ENCODE results near the gene STAMBPL1.
A peak's percentile ranks its signal among the peaks of the same experiment; 100 is the strongest.
"Not testable (repeated sequence)": the region's sequence is repeated elsewhere in the genome, so short reads cannot be mapped to it uniquely, and the experiment has no call there.

STAMBPL1 gene

GRCh38 chr10:88853155-88853881 is 26.7 kb upstream of the STAMBPL1 start:
- DNase-seq (ENCODE audit: extremely low spot score, insufficient read length, low read depth) = no peak
- FAIRE-seq = no peak

DNA sequence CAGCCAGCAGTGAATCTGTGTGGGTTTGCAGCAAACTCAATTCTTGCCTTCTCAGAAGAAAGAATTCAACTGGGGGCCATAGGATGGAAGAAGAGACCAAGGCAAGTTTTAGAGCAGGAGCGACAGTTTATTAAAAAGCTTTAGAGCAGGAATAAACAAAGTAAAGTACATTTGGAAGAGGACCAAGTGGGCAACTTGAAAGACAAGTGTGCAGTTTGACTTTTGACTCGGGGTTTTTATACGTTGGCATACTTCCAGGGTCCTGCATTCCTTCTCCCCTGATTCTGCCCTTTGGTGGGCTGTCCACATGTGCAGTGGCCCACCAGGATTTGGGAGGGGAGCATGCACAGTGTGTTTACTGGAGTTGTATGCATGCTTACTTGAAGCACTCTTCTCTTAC is 25.4 kb upstream of the STAMBPL1 start:
- no peak for DNase-seq (ENCODE audit: extremely low spot score, insufficient read length, low read depth)
- FAIRE-seq = no peak

GRCh38 chr10:88857831-88858230 is 22.2 kb upstream of the STAMBPL1 start:
- no peak for FAIRE-seq

GRCh38 chr10:88858491-88858890 is 21.6 kb upstream of the STAMBPL1 start:
- no peak for DNase-seq (ENCODE audit: extremely low spot score, insufficient read length, low read depth)
- FAIRE-seq = no peak

More at GRCh38 chr10:88857831-88858230, 22.2 kb upstream of the STAMBPL1 start:
- no peak for DNase-seq (ENCODE audit: extremely low spot score, insufficient read length, low read depth)

DNA sequence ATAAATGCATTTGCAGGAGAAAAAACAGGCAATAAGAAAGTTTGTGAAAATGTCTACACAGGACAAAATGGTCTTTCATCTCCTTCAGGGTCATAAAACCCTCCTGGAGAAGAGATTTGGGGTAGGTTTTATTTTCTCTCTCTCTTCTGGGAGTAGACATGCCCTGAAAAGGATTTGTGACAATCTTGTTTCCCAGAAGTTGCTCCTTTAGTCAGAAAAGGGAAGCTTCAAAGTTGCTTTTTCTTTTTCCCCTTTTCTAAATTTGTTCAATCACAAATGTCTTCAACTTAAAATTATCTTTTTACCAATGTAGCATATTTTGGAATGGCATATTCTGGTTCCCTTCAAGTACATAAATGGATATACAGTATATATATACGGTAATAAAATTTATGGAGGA is 19.0 kb upstream of the STAMBPL1 start:
- FAIRE-seq = no peak
- DNase-seq (ENCODE audit: extremely low spot score, insufficient read length, low read depth) = no peak

DNA sequence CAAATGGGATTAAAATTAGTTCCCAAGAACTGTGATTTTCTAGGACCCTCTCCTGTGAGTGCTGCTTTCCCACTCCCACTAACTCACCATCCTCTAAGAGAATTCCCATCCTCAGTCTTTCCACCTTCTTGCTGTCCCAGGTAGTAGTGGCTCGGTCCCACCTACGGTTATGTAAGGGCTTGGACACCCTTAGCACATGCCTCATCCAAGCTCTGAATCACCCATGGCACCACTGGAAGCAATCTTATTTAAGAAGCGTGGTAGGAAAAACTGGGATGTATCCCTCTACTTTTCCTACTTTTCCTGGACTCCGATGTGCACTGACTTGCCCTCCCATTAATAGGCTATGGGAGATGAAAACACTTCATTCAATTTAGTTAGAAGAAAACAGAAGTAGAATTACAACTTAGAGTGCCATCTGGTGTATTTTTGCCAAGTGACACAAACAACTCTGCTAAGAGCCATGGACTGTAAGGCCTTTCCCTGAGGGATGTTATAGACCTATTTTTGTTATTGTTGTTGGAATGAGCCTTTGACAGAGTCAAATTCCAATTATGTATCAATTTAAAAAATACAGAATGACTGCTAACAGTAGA is 14.7 kb upstream of the STAMBPL1 start:
- FAIRE-seq (peak; percentile 59), DNase-seq (ENCODE audit: extremely low spot score, insufficient read length, low read depth) (no peak)

DNA sequence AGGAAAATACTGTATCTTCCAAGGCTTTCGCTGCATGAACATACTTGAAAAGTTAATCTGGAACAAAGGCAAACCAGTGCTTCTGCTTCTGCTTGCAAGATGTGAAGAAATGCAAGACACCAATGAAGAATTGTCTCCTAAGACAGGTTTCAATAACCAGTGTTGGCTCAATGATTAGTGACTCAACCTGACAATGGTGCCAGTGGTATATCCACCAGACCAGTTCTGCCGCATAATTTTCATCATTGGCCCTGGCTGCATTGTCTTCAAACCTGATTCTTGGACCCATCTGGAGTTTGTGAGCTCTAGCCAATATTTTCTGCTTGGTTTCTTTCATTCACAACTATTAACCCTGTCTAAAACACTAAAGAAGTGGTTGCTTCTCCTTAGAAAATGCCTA is 13.6 kb upstream of the STAMBPL1 start:
- no peak for DNase-seq (ENCODE audit: extremely low spot score, insufficient read length, low read depth)
- no peak for FAIRE-seq

GRCh38 chr10:88870089-88870488 is 10.0 kb upstream of the STAMBPL1 start:
- no peak for DNase-seq (ENCODE audit: extremely low spot score, insufficient read length, low read depth)

GRCh38 chr10:88873757-88874156 is 6.3 kb upstream of the STAMBPL1 start:
- DNase-seq (ENCODE audit: extremely low spot score, insufficient read length, low read depth) (no peak), FAIRE-seq (no peak)

More at GRCh38 chr10:88870089-88870488, 10.0 kb upstream of the STAMBPL1 start:
- FAIRE-seq = peak; percentile 66

GRCh38 chr10:88874281-88874680 is 5.8 kb upstream of the STAMBPL1 start:
- FAIRE-seq = no peak
- no peak for DNase-seq (ENCODE audit: extremely low spot score, insufficient read length, low read depth)

- DNase-seq (ENCODE audit: extremely low spot score, insufficient read length, low read depth) (no peak), FAIRE-seq (peak; percentile 5)
Observed at GRCh38 chr10:88875081-88875480, 5.0 kb upstream of the STAMBPL1 start.

GRCh38 chr10:88877298-88877697 is 2.7 kb upstream of the STAMBPL1 start:
- FAIRE-seq (no peak), DNase-seq (ENCODE audit: extremely low spot score, insufficient read length, low read depth) (no peak)

DNA sequence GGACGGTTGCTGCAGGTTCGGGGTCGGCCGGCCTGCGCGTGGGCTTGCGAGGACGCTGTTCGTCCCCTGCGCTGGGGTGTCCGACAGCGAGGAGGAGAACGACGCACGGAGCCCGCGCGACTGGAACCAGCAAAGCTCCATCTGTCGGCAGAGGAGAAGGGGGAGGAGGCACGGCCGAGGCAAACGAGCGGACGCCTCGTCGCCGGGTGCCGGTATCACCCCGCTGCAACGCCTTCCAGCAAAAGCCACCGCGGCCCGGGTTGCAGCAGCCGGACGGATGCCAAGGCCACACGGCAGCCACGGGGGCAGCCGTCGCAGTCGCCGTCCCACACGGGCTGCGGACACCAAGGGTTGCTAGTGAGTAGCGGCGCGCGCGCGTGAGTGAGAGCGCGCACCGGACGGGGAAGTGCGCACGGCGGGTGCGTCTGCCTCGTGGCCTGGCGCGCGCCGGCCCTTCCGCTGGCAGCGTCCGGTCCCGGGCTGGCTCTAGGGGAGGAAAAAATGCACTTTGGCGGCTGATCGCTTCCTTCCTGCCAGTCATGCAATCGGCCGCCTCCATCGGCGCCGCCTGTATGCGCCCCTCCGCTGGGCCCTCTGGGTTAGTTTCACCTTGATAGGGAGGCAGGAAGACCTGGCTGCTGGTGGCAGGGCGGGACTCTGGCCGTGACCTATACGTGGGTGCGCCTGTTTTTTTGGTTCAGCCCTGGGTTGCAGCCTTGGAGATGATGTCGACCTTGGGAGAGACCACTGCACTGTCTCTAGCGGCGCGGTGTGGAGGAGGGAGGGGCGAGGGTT is 434 bp downstream of the STAMBPL1 start:
- FAIRE-seq = peak; percentile 93

DNA sequence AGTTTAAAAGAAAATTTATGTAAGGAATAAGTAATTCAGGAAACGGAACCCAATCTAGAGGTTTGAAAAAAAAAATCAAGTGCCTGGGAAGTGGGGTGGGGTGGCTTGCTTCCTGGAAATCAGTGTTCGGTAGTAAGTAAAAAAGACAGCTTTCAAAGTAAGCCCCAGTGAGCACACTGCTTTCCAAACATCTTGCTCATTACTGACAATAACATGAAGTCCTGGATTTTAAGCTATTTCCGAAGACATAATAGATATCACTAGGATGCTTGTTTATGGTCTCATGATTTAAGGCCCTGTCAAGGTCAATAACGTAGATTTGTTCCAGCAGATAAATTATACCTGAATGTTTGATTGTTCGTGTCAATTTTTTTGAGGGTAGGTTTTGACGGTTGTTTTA is 1.3 kb downstream of the STAMBPL1 start:
- FAIRE-seq (peak; percentile 72), DNase-seq (ENCODE audit: extremely low spot score, insufficient read length, low read depth) (no peak)

More for the DNA sequence above, 434 bp downstream of the STAMBPL1 start:
- peak; percentile 44 for DNase-seq (ENCODE audit: extremely low spot score, insufficient read length, low read depth)

DNA sequence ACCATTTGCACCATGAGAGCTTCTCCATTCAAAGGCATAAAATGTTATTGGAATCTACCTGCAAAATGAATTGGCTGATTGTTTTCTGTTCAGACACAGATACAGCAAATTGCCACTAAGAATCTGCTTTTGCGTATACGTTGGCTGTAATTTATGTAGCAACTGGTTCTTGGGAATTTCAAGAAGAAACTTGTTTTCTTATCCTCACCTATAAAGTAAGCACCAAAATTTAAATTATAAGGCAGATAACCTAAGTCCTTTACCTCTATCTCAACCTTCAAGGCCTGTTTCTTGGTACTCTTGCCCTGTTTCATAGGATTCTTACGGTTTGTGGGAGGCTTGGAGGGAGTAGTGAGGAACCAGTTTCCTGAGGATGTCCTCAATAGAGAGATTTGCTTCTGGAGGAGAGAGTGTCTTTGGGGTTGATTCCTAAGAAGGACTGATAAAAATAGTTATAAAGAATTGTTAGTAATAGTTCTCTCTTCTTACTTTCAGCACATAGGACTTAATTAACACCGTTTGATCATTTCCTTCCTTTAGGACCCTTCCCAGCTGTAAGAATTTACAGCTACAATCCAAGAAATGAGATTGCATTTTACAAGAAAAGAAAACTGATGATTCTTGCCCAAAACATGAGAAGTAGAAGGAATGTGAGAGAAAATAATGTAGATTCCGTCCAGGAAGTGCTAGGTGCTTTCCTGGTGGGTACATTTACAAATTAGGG is 2.0 kb downstream of the STAMBPL1 start:
- DNase-seq (ENCODE audit: extremely low spot score, insufficient read length, low read depth) (no peak), FAIRE-seq (no peak)

DNA sequence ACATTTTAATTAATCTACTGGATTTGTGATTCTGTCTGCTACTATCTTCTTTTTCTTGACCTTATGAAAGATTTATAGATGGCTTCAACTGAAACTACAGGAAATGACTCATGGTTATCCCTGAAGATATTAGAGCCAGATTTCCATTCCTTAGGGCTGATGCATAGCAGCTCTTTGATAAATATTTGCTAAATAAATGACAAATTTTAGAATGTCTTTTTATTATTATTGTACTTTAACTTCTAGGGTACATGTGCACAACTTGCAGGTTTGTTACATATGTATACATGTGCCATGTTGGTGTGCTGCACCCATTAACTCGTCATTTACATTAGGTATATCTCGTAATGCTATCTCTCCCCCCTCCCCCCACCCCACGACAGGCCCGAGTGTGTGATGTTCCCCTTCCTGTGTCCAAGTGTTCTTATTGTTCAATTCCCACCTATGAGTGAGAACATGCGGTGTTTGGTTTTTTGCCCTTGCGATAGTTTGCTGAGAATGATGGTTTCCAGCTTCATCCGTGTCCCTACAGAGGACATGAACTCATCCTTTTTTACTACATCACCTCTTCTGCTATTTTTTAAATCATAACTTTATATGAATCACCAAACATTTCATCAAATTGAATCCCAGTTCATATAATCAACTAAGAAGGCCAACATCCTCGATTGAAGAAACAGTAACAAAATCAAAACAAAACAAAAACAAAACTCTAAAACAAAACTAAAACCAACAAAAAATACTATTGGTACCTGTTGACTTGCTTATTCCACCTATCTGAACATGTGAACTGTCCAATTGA is 2.8 kb downstream of the STAMBPL1 start:
- not testable (repeated sequence) for DNase-seq (ENCODE audit: extremely low spot score, insufficient read length, low read depth)
- peak; percentile 81 for FAIRE-seq

DNA sequence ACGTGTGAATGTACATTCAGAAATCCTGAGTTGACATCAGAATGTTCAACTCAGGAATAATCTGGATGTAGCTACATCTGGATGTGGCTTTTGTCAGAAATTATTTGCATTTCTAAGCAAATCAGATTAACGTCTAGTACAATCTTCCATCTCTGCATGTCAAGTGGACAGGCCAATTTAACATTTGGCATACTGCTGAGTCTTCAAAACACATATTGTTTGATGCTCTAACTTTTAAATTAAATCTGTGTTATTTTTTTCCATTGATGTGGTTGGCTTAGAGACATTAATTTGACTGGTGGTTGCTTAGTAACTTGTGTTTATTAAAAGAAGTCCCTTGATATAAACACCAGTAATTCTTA is 3.4 kb downstream of the STAMBPL1 start:
- FAIRE-seq (no peak), DNase-seq (ENCODE audit: extremely low spot score, insufficient read length, low read depth) (no peak)

DNA sequence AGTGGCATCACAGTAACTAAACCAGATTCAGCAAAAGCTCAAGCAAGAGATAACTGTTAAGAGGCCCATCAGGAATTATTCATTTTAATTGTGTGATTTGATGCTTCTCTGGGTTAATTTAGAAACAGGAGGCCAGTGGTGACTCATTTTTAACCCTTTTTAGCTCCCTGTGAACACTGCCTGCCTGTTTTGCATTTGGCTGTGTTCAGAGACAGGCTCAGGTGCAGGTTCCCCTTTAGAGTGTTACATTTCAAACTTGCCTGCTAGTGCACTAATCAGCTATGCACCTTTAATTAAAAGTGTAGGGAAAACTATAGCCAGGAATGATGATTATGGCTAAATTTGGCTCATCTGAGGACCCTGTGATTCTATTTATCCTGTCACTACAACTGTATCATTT is 6.5 kb downstream of the STAMBPL1 start:
- DNase-seq (ENCODE audit: extremely low spot score, insufficient read length, low read depth) (peak; percentile 14), FAIRE-seq (peak; percentile 92)

DNA sequence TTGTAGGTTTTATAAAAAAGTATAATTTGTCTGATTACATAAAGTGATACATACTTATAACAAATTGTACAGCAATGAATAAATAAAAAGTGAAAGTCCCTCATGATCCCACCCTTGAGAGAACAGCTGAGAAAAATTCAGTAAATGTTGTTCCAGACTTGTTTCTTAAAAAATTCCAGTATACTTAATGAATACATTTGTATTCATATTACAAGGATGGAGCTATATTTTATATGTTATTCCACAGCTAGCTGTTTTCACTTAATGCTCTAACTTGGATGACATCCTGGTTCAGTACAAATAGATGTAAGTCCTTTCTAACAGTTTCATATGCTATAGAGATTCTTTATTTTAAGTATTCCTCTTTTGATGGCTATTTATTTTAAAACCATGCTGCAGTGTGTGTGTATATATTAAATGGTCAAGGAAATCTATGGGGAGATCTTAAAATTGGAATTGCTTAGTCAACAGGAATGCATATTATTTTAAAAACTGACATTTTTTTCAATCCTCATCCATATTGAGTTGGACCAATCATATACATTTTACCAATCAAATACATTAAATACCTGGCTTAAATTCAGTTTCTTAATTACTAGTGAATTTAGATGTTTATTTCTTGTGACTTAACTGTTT is 8.9 kb downstream of the STAMBPL1 start:
- no peak for DNase-seq (ENCODE audit: extremely low spot score, insufficient read length, low read depth)
- no peak for FAIRE-seq

Data from GM18507 (cell line).